Psoas muscle (tissue), 8 donors: ENCODE measurements around the gene USB1. TPM values are rescaled to one million over a fixed set of nuclear protein-coding genes. Genes with fewer than 3 reads are reported as not detected.
A peak's percentile ranks its signal among the peaks of the same experiment; 100 is the strongest.

Source experiments
- ATAC-seq, 4 donors: fragments of 200-7000 bp; cut with Tn5 transposase; one replicate each; pipeline ENCODE4 v1.9.1; 2020; ENCODE audit warnings: moderate library complexity in 3 of 4, mild to moderate bottlenecking in 2 of 4
- DNase-seq, 2 donors: peaks; one replicate each; pipeline ENCODE4 v3.0.0-alpha.2; 2020
- H3K27ac ChIP-seq: fragments of 200-600 bp; one replicate; pipeline ENCODE4 v1.8.0; 2022
- H3K27me3 ChIP-seq, 3 donors: fragments of 200-600 bp in 1 of 3; one replicate each; pipeline versions ENCODE4 v1.6.1 to v1.8.0; 2013 to 2022; ENCODE audit warnings: low read length in 2 of 3, mild to moderate bottlenecking in 2 of 3, moderate library complexity in 1 of 3; ENCODE audit not compliant: insufficient read depth in 3 of 3
- H3K36me3 ChIP-seq, 2 donors: fragments of 200-600 bp in 1 of 2; one replicate each; pipeline versions ENCODE4 v1.6.1 to v1.8.0; 2013 to 2022; ENCODE audit warnings: low read depth in 1 of 2, mild to moderate bottlenecking in 1 of 2, moderate library complexity in 1 of 2; ENCODE audit not compliant: insufficient read depth in 1 of 2
- H3K4me1 ChIP-seq: fragments of 200-600 bp; one replicate; pipeline ENCODE4 v1.8.0; 2022
- H3K4me3 ChIP-seq: fragments of 200-600 bp; one replicate; pipeline ENCODE4 v1.8.0; 2022; ENCODE audit warnings: mild to moderate bottlenecking
- H3K9me3 ChIP-seq: fragments of 200-600 bp; one replicate; pipeline ENCODE4 v1.8.0; 2022
- WGBS, 3 donors: extraction: QIAGEN DNeasy Blood & Tissue Kit; methylation state at CpG; one replicate each; pipeline versions ENCODE4 v1.1.6 to v1.1.7; 2013; 5-methylcytosine and 5-hydroxymethylcytosine counted together
- intact Hi-C, 2 donors: fragments of 100-400 bp; cut with DNase I; formaldehyde crosslinking; loops; one replicate each; pipeline versions ENCODE4 v1.11.0 to v1.14.2; 2022
- polyA plus RNA-seq, 3 donors: library from polyadenylated mRNA; stranded (reverse); fragments of 200-250 nt; gene quantifications; one replicate each; pipeline ENCODE4 v1.2.3, GENCODE V29; 2013
- total RNA-seq, 4 donors: library from RNA; stranded (reverse); fragmentation: NEBNext Ultra II Directional in 2 of 4; extraction: Animal tissue kit (Norgen Biotek cat#: 25700) in 2 of 4; gene quantifications; one replicate each; pipeline versions ENCODE4 v1.2.1 to v1.2.4, GENCODE V29; 2021 to 2023
- TF ChIP-seq, protein P1 (sequence below): fragments of 200-600 bp; IDR thresholded peaks from one replicate; pipeline ENCODE4 v1.8.0; 2022; ENCODE audit warnings: antibody characterized with exemption
- donor health status: healthy with polysubstance abuse.
- donor health status: DM: no; HTN: no; CAD: no; lungs with moderate emphysema.
- donor health status: Bipolar disorder and iron deficiency.
- donor health status: healthy.
- donor health status: DM: yes; HTN: yes; CAD: no.
- donor health status: DM: no; HTN: no; CAD: no.
- donor health status: DM: no; HTN: no; CAD: no.
- donor health status: DM: yes; HTN: yes; CAD: no.

The USB1 gene
- total and polyA plus RNA-seq, 7 donors: 10.1 to 30.7 (median 18.5) TPM

DNA sequence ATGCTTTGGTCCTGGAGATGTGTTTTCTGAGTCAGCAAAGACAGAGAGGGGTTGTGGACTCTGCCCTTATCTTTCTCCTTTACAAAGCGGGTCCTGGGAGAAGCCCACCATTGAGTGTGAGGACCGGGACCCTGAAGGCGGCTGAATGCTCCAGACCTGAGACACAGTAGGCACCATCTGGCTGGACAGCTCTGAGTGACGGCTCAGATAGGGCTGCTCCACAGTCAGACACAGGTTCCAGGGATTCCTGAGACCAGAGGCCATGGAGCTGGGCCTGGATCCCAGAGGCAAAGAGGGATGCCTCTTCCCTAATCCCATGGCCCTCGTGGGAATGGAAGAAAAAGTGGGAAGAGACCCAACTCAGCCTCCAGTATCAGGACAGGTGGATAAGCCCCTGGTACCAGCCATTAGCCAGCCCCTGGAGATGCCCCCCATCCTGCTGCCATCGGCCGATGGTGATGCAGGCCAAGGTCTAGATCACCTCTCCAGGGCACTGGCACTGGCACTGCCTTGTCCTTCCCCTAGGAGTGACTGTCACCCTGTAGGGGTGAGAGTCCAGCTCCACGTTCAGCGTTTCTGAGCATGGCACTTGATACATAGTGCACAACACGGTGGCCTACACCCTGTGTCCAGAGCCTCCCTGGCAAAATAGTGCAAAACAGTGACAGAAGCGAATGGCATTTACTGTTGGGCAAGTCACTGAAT is 29.1 kb downstream of the USB1 start:
- 66 to 76% (median 70%) methylated on average over 11 of the region's 11 CpGs for WGBS, 3 donors
- TF ChIP-seq, protein P1, sequence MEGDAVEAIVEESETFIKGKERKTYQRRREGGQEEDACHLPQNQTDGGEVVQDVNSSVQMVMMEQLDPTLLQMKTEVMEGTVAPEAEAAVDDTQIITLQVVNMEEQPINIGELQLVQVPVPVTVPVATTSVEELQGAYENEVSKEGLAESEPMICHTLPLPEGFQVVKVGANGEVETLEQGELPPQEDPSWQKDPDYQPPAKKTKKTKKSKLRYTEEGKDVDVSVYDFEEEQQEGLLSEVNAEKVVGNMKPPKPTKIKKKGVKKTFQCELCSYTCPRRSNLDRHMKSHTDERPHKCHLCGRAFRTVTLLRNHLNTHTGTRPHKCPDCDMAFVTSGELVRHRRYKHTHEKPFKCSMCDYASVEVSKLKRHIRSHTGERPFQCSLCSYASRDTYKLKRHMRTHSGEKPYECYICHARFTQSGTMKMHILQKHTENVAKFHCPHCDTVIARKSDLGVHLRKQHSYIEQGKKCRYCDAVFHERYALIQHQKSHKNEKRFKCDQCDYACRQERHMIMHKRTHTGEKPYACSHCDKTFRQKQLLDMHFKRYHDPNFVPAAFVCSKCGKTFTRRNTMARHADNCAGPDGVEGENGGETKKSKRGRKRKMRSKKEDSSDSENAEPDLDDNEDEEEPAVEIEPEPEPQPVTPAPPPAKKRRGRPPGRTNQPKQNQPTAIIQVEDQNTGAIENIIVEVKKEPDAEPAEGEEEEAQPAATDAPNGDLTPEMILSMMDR: no peak
- Histone ChIP-seq H3K36me3 (no peaks in the 10 kb centered on the region), H3K27me3 (no peaks in the 10 kb centered on the region), H3K4me3 (no peak overlapping the region), H3K4me1 (peaks cover 43% of the 10 kb centered on the region), H3K27ac (no peak overlapping the region), H3K9me3 (no peaks in the 10 kb centered on the region)
- DNase-seq: no peak
- intact Hi-C loops: no loop called here
- no peak for ATAC-seq

DNA sequence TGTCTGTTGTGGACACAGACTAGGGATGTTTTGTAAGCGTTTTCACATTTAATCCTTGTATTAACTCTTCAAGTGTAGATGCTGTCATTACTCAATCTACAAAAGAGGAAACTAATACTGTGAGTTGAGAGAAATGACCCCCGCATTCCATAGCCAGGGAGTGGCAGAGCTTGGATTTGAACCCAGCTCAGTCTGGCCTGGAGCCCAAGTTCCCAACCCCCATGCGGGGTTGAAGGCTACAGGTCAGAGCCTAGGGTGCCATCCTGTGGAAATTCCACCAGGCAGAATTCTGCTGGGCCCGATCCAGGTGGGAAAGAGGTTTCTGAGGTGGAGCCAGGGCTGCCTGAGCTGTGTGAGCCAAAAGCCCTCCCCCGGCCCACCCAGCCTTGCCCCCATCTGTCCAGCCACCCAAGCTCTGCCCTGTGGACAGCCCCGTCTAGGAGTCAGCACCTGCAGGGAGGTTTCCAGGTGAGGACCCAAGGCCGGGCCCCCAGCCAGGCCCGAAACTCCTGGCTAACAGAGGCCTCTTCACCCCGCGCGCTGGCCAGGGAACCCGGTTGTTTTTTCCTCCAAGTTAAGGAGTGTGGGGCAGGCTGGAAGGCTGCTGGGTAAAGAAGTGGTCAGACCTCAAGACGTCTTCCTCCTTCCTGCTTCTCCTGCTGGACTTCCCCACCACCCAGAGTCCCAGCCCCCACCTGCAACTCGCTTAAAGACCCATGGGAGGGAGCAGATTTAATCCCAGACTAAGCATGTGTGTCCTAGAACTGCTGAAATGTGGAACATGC is 30.0 kb downstream of the USB1 start:
- no peak overlapping the region for H3K4me3 ChIP-seq
- 62 to 70% (median 62%) methylated on average over 14 of the region's 14 CpGs for WGBS, 3 donors
- peak overlapping the region; percentile 4 for H3K27ac ChIP-seq
- DNase-seq (no peak), ATAC-seq (no peak)
- H3K9me3 ChIP-seq: no peaks in the 10 kb centered on the region
- TF ChIP-seq, protein P1: no peak
- H3K27me3 ChIP-seq: no peaks in the 10 kb centered on the region
- peaks cover 46% of the 10 kb centered on the region for H3K4me1 ChIP-seq
- no peaks in the 10 kb centered on the region for H3K36me3 ChIP-seq
- intact Hi-C loops: no loop called here

DNA sequence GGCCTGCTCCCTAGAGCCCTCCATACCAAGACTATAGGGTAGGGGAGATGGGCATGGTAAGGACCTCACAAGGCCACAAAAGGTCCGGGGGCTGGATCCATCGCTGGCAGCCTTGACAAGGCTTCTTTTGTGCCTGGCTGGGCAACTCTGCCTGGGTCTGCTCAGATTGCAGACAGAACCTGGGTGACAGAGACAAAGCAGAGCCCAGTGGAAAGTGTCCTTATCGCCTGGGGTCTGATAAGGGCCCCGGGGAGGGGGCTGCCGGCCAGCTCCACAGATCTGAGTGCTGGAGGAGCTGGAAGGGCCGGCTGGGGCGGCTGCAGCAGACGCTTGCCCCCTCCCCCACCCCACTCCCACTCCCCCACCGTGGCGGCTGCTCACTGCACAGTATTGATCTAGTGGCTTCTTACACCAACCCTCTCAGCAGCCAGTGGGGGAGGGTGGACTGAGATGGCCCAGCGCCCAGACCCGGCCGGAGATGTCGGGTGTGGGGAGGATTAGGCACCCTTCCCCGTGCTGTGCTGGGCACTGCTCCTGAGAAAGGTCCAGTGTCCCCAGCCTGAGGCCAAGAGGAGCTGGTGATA is 31.6 kb downstream of the USB1 start:
- TF ChIP-seq, protein P1: no peak
- 30 to 41% (median 31%) methylated on average over 15 of the region's 15 CpGs for WGBS, 3 donors
- H3K9me3 ChIP-seq: no peaks in the 10 kb centered on the region
- H3K27ac ChIP-seq: peak overlapping the region; percentile 30
- no peak for DNase-seq
- ATAC-seq: peak; percentile 32 to 76 (median 58)
- no peak overlapping the region for H3K4me3 ChIP-seq
- no peaks in the 10 kb centered on the region for H3K36me3 ChIP-seq
- no peaks in the 10 kb centered on the region for H3K27me3 ChIP-seq
- intact Hi-C loops: no loop called here
- H3K4me1 ChIP-seq: peaks cover 44% of the 10 kb centered on the region

DNA sequence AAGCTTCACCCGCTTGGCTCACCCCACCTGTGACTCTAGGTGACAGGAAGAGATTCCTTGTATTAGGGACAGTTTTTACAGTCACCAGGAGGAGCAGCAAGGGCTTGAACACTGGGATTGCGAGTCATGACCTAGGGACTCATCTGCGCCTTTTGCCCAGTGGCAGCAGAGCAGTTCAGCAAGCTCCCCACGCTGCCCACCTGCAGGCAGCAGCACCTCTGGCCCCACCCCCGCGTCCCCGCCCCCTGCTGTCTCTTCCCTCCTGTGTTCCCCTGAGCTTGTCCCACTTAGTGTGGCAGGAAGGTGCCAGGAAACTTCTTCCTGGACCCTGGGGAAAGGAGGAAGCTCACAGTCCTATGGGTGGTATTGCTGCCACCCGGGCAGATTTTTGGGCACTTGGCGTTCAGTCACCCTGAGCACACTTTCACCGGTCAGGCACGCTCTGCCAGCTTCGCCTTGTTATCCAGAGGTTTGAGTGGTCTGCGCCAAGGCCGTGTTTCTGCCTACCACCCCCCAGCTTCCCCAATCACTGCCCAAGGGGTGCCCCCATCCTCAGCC is 33.0 kb downstream of the USB1 start:
- TF ChIP-seq, protein P1: no peak
- no peaks in the 10 kb centered on the region for H3K9me3 ChIP-seq
- H3K4me1 ChIP-seq: peaks cover 36% of the 10 kb centered on the region
- ATAC-seq (no peak), DNase-seq (no peak)
- no peak overlapping the region for H3K27ac ChIP-seq
- peaks cover 3 to 9% of the 10 kb centered on the region in 2 donors for H3K36me3 ChIP-seq
- H3K27me3 ChIP-seq: no peaks in the 10 kb centered on the region
- H3K4me3 ChIP-seq: no peak overlapping the region
- WGBS, 3 donors: 88 to 94% (median 91%) methylated on average over 14 of the region's 14 CpGs
- intact Hi-C loops: no loop called here
